Measurements from ENCODE around the gene SAMHD1.
"Not testable (repeated sequence)": the region's sequence is repeated elsewhere in the genome, so short reads cannot be mapped to it uniquely, and the experiment has no call there.

The SAMHD1 gene

GRCh38 chr20:36956016-36956415 lies 4.5 kb upstream of the SAMHD1 start:
- no peak for DNase-seq (ENCODE audit: low spot score)

GRCh38 chr20:36951979-36952738 lies 651 bp upstream of the SAMHD1 start:
- no peak for DNase-seq (ENCODE audit: low spot score)

DNA sequence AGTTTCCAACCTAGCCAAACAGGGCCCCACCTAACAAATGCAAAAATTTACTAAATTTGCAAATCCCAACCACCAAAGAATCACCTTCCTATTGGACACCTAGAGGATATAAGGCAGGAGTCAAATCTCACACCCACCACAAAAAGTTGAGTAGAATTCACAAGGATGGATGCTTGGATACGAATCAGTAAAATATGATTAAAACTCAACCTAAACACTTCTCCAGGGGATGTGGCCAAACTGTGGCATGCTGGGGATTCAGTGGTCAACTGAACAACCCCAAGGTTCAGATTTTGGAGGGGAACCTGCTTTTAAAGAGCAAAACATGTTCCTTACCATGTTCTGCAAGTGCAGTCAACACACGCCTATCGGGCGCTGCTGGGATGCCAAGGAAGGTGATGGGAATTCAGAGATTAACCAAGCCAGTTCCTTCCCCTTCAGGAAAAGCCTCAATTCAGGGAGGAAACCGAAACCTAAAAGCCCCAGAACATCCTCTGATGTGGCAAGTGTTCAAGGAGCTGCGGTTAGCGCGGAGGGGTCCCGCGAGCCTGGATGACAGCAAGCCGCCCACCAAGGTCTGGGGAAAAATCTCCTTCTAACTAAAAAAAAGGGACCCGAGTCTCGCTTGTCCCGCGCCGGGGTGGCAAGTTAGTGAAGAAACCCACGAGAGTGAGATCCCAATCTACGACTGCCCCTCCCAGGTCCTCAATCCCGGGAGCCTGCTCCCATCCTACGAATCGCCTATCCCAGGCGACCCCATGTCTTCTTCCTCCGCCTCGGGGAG lies 902 bp downstream of the SAMHD1 start:
- DNase-seq (ENCODE audit: low spot score): peak; percentile 23

DNA sequence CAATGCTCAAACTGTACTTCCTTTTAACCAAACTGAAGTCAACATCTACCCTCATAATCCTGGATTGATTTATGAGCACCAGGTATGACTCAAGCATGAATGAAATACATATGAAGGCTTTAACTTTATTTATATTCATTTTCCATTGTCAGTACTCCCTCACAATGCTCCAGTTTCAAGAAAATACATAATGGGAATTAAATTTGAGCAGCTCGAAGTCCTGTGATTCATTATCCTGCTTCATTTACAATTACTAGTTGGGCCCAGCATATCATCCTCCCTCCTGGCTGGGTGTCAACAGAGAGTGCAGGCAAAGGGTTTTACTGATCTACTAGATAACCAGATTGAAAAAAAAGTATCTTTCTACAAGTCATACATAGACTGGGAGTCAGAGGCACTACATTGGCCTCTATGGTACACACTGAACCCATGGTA lies 10.1 kb downstream of the SAMHD1 start:
- DNase-seq (ENCODE audit: low spot score): peak; percentile 16

GRCh38 chr20:36937402-36937770 lies 14.1 kb downstream of the SAMHD1 start:
- no peak for DNase-seq (ENCODE audit: low spot score)

DNA sequence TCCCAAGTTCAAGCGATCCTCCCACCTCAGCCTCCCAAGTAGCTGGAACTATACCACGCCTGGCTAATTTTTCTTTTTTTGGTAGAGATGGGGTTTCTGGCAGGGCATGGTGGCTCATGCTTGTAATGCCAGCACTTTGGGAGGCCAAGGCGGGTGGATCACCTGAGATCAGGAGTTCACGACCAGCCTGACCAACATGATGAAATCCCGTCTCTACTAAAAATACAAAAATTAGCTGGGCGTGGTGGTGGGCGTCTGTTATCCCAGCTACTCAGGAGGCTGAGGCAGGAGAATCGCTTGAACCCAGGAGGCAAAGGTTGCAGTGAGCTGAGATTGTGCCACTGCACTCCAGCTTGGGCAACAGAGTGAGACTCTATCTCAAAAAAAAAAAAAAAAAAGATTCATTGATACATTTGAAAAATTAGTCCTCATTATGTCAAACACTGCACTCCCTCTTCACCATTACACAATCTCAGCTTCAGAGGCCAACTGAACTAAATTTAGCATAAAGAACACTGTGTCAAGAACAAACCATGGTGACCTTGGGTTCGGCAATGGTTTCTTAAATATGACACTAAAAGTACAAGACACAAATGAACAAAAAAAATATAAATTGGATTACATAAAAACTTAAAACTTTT lies 14.6 kb downstream of the SAMHD1 start:
- DNase-seq (ENCODE audit: low spot score): not testable (repeated sequence)

- no peak for DNase-seq (ENCODE audit: low spot score)
Observed at GRCh38 chr20:36936341-36936740, 15.2 kb downstream of the SAMHD1 start.

- DNase-seq (ENCODE audit: low spot score): not testable (repeated sequence)
Observed at GRCh38 chr20:36933571-36933970, 17.9 kb downstream of the SAMHD1 start.

- DNase-seq (ENCODE audit: low spot score): no peak
Observed at GRCh38 chr20:36932476-36933426, 18.8 kb downstream of the SAMHD1 start.

DNA sequence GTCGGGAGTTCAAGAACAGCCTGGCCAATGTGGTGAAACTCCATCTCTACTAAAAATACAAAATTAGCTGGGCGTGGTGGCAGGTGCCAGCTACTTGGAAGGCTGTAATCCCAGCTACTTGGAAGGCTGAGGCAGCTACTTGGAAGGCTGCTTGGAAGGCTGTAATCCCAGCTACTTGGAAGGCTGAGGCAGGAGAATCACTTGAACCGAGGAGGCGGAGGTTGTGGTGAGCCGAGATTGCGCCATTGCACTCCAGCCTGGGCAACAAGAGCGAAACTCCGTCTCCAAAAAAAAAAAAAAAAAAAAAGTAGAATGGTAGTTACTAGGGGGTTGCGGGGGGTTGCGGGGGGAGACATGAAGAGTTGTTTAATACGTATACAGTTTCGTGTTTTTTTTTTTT lies 19.4 kb downstream of the SAMHD1 start:
- DNase-seq (ENCODE audit: low spot score): not testable (repeated sequence)

DNA sequence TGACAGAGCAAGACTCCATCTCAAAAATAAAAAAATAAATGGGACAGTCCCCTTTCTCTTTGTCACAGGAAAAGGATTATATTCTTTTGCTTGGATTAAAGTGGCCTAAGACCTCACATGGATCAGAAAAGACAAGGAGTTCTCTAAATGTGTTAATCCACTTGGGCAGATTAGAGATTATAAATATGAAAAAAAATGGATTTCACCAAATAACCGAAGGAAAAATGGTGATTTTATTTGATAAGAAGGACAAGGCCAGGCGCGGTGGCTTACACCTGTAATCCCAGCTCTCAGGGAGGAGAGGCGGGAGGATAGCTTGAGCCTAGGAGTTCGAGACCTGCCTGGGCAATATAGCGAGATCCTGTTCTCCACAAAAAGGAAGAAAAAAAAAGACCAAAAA lies 21.8 kb downstream of the SAMHD1 start:
- DNase-seq (ENCODE audit: low spot score): no peak

DNA sequence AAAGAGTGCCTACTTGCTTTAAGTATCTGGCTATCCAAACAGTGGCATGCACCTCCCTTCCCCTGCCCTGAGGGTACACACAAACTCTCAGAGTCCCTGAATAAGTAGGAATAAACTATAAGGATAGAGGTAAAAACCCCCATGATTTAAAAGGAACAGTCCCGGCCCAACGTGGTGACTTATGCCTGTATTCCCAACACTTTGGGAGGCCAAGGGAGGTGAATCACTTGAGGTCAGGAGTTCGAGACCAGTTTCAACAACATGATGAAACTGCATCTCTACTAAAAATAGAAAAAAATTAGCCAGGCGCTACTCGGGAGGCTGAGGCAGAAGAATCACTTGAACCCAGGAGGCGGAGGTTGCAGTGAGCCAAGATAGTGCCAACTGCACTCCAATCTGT lies 22.2 kb downstream of the SAMHD1 start:
- DNase-seq (ENCODE audit: low spot score): no peak

- no peak for DNase-seq (ENCODE audit: low spot score)
Observed at GRCh38 chr20:36927704-36928103, 23.8 kb downstream of the SAMHD1 start.

- DNase-seq (ENCODE audit: low spot score): no peak
Observed at GRCh38 chr20:36926653-36927200, 24.8 kb downstream of the SAMHD1 start.

DNA sequence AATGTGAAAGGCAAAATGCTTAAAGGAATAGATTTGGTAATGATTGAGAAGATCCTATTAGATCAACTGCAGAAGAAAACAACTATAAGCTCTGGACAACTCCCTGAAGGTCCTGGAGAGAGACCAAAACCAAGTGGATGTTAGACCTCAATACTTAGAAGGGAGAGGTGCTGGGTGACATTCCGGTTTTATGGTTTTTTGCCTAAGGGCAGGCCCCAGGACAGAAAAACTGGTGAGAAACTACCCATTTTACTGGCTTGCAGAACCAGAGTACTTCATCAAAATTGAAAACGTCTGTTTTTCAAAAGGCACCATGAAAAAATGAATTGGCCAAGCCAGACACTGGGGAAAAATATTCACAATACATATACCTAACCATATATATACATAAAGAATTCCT lies 26.3 kb downstream of the SAMHD1 start:
- DNase-seq (ENCODE audit: low spot score): no peak

- DNase-seq (ENCODE audit: low spot score): no peak
Observed at GRCh38 chr20:36924167-36925045, 27.1 kb downstream of the SAMHD1 start.

GRCh38 chr20:36920334-36920730 lies 31.2 kb downstream of the SAMHD1 start:
- DNase-seq (ENCODE audit: low spot score): no peak

GRCh38 chr20:36919715-36920333 lies 31.7 kb downstream of the SAMHD1 start:
- DNase-seq (ENCODE audit: low spot score): peak; percentile 49

GRCh38 chr20:36917943-36918342 lies 33.6 kb downstream of the SAMHD1 start:
- no peak for DNase-seq (ENCODE audit: low spot score)

DNA sequence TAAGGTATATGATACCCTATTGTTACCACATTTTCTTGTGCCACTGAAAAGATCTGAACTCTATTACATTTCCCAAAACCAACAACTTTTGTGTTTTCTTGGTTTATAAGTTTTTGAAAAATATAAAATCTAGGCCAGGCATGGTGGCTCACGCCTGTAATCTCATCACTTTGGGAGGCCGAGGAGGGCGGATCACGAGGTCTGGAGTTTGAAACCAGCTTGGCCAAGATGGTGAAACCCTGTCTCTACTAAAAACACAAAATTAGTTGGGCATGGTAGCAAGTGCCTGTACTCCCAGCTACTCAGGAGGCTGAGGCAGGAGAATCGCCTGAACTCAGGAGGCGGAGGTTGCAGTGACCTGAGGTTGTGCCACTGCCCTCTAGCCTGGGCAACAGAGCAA lies 34.3 kb downstream of the SAMHD1 start:
- no peak for DNase-seq (ENCODE audit: low spot score)

Data from kidney capillary endothelial cell (primary cell).